ENCODE measurements around the gene IZUMO1.

IZUMO1 gene

GRCh38 chr19:48757089-48757675, 10.5 kb upstream of the IZUMO1 start:
- no peak for DNase-seq (ENCODE audit: low spot score)

- no peak for DNase-seq (ENCODE audit: low spot score)
These were observed 10.0 kb upstream of the IZUMO1 start for GRCh38 chr19:48756686-48757085.

DNA sequence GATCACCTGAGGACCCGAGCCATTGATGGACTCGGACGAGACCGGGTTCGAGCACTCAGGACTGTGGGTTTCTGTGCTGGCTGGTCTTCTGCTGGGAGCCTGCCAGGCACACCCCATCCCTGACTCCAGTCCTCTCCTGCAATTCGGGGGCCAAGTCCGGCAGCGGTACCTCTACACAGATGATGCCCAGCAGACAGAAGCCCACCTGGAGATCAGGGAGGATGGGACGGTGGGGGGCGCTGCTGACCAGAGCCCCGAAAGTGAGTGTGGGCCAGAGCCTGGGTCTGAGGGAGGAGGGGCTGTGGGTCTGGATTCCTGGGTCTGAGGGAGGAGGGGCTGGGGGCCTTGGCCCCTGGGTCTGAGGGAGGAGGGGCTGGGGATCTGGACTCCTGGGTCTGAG, 9.5 kb upstream of the IZUMO1 start:
- no peak for DNase-seq (ENCODE audit: low spot score)

- no peak for DNase-seq (ENCODE audit: low spot score)
These were observed 9.1 kb upstream of the IZUMO1 start for GRCh38 chr19:48755787-48756186.

GRCh38 chr19:48755084-48755641, 8.5 kb upstream of the IZUMO1 start, which contains the start of gene FGF21:
Gene FGF21 (plus strand): TSS chr19:48755524. CDS start chr19:48756237, 713 bp downstream.
- no peak for DNase-seq (ENCODE audit: low spot score)

DNA sequence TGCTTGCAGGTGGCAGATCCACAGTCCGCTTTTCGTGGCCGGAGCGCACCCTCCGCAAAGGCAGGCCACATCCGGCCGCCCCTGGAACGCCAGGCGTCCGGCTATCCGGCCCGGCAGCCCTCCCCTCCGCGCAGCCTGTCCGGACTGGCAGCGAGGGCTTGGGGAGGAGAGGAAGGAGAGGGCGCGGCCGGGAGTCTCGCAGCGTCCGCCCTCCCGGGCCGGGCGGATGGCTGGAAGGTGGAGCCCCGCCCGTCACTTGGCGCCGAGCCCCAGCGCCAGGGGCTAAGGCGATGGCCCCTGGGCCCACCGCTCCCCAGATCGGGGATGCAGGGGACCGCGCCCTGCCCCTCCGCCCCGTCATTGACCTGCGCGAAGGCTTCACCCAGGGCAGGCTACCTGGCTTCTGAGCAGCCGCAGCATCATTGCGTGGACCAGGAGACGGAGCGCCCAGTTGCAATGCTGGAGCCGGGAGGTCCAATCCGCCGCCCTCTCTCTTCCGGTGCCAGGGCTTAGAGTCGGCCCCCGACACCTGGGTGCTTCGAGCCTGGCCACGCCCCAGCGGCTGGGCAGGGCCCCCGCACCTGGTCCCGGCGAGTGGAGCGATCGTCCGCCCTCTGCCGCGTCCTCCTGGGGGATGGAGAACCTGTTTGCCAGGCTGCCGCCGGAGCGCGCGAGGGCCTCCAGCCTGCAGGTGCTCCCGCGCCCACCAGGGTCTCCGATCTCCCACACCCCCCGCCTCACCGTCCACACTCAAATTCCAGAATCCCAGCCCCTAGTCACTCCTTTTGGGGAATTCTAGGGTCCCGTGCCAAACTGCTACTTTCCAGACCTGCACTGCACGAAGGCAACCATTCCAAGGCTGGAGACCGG, 6.0 kb upstream of the IZUMO1 start, which contains the start of gene FUT1:
FUT1 (minus strand) TSS at position 146 of the 870 bp plus-strand sequence. CDS start 1,360 bp downstream, outside the sequence.
- peak; percentile 92 for DNase-seq (ENCODE audit: low spot score)

- DNase-seq (ENCODE audit: low spot score) = no peak
These were observed 5.3 kb upstream of the IZUMO1 start for GRCh38 chr19:48751845-48752495.

- no peak for DNase-seq (ENCODE audit: low spot score)
These were observed 4.2 kb upstream of the IZUMO1 start for GRCh38 chr19:48750771-48751504.

- no peak for DNase-seq (ENCODE audit: low spot score)
These were observed 3.6 kb upstream of the IZUMO1 start for GRCh38 chr19:48750351-48750750.

- no peak for DNase-seq (ENCODE audit: low spot score)
These were observed 3.0 kb upstream of the IZUMO1 start for GRCh38 chr19:48749571-48750198.

- DNase-seq (ENCODE audit: low spot score) = no peak
These were observed 599 bp downstream of the IZUMO1 start for GRCh38 chr19:48746110-48746509.

DNA sequence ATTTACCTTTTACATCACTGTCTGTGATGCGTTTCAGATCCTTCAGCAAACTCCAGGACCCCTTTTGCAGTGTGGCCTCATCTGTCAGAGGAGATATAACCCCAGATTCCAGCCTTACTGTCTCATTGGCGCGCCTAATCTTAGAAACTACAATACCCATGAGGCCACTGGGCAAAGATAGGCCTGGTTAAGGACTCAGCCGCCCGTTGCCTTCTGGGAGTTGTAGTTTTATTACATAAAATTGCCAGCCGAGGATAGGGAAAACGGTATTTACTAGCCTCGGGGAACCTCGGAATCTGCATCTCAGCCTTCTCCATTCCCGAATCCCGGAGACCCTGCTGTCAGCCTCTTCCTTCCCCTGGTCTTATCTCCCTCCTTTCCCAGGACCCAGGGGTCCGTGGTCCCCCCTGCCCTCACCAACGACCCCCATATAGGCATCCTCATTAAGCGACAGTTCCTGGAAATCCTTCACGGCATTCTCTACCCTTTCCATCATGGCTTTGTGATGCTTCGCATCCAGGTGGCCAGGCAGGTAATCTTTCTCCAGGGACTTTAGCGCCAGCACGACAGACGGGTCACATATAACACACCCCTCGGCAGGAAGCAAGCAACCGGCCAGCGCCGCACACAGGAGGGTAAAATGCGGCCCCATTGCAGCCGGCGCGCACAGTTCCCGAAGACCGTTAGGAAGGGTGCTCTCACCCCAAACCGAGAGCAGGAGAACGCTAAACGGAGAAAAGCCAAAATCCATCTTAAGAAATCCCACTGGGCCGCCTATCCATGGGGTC, 1.3 kb downstream of the IZUMO1 start:
- DNase-seq (ENCODE audit: low spot score) = peak; percentile 65

DNA sequence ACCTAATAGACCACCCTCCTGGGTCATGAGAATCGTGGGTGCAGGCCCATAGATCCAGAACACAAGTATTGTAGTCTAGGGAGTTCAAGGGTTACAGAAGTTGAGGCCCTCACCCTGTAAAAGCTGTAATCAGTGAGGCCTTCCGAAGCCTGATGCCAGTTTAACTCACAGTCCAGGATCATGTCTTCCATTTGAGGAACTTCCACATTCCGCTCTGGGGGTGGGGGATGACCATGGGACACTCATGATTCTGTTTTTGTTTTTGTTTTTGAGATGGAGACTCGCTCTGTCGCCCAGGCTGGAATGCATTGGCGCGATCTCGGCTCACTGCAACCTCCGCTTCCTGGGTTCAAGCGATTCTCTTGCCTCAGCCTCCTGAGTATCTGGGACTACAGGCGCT, 4.6 kb downstream of the IZUMO1 start:
- no peak for DNase-seq (ENCODE audit: low spot score)

DNA sequence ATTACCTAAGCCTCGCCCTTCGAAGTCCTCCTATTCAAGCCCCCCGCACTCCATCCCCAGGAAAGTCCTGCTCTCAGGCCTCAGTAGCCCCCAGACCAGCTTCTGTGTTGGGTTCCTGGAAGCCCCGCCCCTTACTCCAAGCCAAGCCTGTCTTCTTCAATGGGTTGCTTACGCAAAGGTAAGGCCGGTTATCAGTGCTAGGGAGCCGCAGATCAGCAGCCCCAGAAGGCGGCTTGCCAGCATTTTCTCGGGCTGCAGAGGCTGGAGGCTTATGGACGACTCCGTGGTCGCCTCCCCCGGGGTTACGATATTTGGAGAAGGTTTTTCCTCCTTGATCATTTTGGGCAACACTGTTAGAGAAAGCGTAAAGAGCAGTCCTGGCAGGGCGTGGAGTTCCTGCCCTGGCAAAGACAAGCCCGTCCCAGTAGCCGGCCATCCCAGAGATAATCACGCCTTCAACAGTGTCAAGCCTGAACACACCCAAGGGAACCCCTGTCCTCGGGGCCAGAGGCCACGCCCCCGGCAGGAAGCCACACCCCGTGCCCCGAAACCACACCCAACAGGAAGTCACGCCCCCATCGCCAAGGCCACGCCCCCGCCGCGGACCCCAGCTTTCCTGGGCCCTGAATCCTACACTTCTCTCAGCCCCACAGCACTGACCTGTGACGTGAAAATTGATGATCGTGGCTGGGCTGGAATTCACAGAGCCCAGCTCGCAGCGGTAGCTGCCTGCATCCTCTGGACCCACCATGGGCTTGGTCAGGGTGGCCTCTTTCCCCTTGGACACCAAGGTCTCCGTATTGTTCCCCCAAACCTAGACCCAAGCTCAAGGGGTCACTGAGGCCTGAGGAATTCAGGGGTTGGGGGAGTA, 5.3 kb downstream of the IZUMO1 start:
- DNase-seq (ENCODE audit: low spot score) = peak; percentile 77

GRCh38 chr19:48740164-48740972, 6.3 kb downstream of the IZUMO1 start, which contains the start of gene RASIP1:
Gene RASIP1 (minus strand): TSS chr19:48740610. CDS start chr19:48740282, 328 bp downstream.
- no peak for DNase-seq (ENCODE audit: low spot score)

GRCh38 chr19:48739404-48740163, 7.1 kb downstream of the IZUMO1 start:
- no peak for DNase-seq (ENCODE audit: low spot score)

GRCh38 chr19:48738557-48739403, 7.9 kb downstream of the IZUMO1 start:
- DNase-seq (ENCODE audit: low spot score) = peak; percentile 96

All from iPS-NIHi11 (cell line).